CD4-positive, alpha-beta T cell treated with Interleukin-10 for 1 hour (primary cell): ENCODE data around the gene EAPP.
A peak's percentile ranks its signal among the peaks of the same experiment; 100 is the strongest.
"Not testable (repeated sequence)": the region's sequence is repeated elsewhere in the genome, so short reads cannot be mapped to it uniquely, and the experiment has no call there.

Experiments
- DNase-seq: peaks from one replicate; pipeline ENCODE4 v3.0.0-alpha.2; 2020

Gene EAPP, protein sequence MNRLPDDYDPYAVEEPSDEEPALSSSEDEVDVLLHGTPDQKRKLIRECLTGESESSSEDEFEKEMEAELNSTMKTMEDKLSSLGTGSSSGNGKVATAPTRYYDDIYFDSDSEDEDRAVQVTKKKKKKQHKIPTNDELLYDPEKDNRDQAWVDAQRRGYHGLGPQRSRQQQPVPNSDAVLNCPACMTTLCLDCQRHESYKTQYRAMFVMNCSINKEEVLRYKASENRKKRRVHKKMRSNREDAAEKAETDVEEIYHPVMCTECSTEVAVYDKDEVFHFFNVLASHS

DNA sequence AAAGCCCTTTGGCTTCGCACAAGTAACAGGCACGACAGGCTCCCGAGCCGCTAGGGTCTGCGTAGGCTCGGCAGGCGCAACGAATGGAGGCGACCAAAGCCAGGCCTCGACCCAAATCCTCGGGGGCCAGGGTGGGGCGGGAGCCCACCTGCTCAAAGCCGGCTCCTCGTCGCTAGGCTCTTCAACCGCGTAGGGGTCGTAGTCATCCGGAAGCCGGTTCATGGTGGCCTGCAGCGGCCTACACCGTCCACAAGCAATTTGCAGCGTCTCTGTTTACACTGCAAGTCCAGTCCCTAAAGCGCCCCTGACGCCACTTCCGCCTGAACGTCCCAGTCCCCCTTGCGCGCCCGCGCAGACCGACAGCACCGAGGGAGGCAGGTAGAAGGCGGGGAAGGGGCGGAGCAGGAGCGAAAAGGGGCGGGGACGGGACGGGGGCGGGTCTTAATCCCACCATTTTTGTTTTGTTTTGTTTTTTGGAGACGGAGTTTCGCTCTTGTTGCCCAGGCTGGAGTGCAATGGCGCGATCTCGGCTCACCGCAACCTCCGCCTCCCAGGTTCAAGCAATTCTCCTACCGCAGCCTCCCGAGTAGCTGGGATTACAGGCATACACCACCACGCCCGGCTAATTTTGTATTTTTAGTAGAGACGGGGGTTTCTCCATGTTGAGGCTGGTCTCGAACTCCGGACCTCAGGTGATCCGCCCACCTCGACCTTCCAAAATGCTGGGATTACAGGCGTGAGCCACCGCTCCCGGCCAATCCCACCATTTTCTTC, at the start of gene EAPP:
Gene EAPP, minus strand, starts transcription at position 295 of the 774 bp plus-strand sequence. Its CDS starts 73 bp downstream, at position 222.
- peak; percentile 97 for DNase-seq

DNA sequence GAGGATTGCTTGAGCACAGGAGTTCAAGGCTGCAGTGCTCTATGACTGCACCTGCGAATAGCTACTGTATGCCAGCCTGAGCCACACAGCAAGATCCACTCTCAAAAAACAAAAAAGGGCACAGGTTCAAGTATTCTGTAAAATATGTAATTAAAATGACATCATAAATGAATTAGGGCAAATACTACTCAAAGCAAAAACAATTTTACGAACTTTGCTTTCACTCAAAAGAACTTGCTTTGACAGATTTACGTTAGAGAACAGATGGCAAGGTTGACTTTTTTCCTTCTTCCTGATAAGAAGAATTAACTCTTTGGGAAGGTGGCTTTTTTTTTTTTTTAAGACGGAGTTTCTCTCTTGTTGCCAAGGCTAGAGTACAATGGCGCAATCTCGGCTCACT, 44.0 kb upstream of the EAPP start:
- no peak for DNase-seq

DNA sequence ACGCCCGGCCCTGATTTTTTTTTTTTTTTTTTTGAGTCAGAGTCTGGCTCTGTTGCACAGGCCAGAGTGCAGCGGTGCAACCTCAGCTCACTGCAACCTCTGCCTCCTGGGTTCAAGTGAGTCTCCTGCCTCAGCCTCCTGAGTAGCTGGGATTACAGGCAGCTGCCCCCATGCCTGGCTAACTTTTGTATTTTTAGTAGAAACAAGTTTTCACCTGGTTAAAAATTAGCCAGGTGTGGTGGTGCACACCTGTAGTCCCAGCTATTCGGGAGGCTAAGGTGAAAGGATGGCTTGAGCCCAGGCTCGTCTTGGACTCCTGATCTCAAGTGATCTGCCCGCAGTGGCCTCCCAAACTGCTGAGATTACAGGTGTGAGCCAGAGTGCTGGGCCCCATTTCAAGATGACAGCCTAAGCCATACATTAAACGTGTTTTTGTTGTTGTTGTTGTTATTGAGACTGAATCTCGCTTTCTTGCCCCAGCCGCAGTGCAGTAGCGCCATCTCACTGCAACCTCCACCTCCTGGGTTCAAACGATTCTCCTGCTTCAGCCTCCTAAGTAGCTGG, 42.7 kb upstream of the EAPP start:
- DNase-seq = no peak

DNA sequence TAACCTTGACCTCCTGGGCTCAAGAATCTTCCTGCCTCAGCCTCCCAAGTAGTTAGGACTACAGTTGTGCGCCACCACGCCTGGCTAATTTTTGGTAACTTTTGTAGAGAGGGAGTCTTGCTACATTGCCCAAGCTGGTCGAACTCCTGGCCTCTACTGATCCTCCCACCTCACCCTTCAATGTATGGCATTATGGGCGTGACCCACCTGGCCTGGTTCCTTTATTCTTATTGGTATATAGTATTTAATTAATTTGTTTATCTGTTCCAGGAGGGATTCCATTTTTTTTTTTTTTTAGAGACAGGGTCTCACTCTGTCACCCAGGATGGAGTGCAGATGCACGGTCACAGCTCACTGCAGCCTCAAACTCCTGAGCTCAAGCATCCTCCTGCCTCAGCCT, 40.9 kb upstream of the EAPP start:
- no peak for DNase-seq

DNA sequence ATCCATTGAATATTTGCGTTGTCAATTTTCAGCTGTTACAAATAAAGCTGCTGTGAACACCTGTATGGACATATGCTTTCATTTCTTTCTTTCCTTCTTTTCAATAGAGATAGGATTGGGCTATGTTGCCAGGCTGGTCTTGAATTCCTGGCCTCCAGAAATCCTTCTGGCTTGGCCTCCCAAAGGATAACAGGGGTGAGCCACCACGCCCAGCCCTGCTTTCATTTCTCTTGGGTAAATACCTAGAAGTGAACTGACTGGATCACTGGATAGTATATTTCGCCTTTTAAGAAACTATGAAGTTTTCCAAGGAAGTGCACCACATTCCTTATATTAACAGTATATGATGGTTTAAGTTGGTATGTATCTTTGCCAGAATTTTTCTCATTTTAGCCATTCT, 32.3 kb upstream of the EAPP start:
- DNase-seq = no peak

DNA sequence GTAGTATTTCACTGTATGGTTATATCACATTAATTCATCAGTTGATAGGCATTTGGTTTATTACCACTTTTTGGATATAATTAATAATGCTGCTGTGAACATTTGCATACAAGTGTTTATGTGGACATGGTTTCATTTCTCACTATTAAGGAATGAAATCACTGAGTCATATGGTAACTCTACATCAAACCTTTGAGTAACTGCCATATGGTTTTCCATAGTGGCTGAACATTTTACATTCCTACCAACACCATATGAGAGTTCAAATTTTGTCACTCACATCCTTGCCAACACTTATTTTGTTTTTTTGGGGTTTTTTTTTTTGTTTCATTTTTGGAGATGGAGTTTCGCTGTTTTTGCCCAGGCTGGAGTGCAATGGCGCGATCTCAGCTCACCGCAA, 30.2 kb upstream of the EAPP start:
- no peak for DNase-seq

DNA sequence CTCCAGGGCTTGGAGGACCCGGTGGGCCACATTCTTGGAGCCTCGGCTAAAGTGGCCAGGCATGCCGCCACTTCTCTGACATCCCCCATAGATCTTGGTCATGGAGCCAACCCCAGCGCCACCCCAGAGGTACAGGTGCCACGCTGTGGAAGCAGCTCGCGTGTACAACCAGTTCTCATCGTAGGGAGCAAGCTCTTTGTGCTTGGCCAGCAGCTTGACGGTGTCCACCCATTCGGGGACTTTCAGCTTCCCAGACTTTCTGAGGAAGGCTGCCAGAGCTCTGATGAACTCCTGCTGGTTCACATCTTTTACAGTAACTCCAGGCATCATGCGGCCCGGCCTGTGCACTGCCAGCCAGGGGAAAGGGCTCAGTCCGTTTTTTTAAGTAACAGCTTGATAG, 29.3 kb upstream of the EAPP start:
- DNase-seq = no peak

DNA sequence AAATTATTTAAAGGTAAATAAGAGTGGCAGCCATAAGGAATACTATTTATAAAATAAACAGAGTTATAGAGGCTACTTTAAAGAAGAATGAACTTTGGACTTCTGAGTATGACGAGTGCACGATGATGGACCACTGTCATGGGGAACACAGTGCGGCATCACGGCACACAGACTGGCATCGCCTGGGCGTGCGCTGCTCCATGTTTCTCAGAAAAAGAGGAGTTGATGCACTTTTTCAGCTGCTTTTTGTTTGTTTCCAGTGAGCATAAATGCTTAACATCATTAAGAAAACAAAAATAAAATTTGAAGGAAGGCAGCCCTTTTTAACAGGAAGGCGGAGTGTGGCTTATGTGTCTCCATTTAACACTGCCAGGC, 23.3 kb upstream of the EAPP start:
- DNase-seq = no peak

DNA sequence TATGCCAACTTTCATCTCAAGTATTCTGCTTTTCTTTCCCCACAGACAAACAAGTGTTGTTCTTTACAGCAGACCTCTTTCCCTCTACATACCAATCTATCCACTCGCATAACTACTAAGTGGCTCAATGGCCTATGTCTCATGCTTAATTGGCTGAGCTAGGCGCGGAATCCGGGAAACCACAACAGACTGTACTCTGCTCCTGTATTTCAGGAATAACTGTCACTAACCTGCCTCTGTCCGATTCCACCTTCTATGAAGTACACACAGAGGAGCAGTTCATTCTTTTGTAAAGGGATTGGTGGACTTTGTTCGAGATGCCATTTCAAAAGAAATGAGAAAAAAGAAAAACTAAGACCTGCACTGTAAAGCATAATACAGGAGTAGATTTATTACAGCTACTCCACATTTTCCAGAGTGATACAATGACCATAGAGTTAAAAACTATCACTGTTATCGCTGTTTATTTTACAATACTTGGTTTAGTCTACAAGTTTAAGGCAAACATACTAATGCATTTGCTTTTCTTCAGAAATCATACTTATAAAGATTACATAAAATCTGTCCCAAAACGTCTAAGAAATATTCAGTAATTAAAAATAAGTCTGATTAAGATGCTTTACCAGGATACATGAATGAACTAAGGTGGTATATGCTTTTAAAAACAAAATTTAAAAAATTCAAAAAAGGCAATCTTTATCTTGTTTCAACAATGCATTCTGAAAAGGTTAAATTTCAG, 22.7 kb upstream of the EAPP start:
- not testable (repeated sequence) for DNase-seq

DNA sequence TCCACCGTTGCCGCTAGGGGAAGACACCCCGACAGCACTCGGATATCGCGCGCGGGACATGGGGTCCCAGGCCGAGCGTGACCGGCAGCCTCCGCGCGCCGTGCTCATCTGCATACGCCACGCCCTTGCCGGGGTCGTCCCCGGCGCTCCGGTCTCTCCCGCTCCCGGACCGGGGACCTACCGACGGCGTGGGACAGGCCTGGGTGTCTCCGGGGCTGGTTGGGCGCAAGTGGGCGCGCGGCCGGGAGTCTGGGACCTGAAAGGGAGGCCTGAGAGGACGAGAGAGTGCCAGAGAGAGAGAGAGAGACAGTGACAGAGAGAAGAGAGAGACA, 17.0 kb upstream of the EAPP start:
- not testable (repeated sequence) for DNase-seq

DNA sequence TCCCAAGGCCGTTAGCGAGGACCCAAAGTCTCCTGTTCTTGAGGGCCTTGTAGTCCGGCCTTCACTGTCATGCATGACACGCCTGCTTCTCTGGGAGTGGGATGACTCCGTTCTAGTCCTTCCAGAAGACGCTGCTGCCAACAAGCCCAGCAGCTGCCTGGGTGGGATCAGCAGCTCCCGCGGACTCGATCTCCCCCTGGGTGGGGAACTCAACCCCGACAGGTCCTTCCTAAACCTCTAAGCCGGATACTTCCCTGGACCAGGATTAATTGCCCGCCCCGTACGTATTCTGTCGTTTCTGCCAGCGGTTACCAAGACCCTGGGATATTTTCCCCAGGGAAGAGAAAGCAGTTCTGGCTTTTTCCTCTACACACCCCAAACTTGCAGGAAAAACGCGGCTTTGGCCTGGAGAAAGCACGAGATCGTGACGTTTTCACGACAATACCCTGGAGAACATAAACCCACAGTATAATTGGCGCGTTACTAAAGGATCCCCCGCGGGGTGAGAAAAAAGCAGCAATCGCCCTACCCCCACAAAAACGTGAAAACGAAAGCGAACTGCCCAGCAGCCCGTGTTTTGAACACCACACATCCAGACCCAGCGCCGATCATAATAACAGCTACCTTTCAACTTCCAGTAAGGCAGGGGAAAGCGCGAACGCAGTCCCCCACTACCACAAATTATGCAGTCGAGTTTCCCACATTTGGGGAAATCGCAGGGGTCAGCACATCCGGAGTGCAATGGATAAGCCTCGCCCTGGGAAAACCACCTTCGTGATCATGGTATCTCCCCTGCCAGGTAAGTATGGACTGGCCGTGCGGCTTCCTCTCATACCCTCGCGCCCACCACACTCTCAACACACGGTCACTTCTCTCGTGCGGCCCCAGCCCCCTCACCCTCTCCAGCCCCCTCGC, 16.3 kb upstream of the EAPP start:
- not testable (repeated sequence) for DNase-seq

DNA sequence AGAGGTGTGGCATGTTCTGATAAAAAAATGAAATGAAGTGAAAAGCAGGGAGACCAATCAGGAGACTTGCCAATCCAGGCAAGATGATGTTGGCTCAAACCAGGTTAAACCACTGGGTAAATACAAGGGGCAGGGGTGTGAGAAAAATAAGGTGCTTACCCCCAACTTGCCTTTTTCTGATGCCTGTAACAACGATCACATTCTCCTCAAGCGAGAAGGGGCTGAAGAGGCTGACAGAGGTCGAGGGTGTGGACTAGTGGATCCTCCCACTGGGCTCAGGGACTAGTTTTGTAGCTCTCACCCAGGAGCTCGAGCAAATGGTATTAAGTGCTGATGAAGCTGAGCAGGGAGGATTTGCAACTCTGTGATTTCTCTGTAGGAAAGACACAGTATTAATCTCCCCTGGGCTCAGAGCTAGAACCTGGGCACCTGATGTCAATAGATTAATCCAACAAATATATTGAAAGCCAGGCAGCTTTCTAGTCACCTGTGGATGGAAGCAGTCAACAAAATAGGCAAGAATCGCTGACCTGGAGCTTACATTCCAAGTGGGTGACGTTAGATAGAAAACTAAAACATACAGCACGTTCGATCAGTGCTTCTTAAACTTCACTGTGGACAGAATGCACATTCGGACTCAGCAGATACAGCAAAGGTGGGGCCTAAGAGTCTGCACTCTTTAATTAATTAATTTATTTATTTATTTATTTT, 15.2 kb upstream of the EAPP start:
- peak; percentile 33 for DNase-seq

DNA sequence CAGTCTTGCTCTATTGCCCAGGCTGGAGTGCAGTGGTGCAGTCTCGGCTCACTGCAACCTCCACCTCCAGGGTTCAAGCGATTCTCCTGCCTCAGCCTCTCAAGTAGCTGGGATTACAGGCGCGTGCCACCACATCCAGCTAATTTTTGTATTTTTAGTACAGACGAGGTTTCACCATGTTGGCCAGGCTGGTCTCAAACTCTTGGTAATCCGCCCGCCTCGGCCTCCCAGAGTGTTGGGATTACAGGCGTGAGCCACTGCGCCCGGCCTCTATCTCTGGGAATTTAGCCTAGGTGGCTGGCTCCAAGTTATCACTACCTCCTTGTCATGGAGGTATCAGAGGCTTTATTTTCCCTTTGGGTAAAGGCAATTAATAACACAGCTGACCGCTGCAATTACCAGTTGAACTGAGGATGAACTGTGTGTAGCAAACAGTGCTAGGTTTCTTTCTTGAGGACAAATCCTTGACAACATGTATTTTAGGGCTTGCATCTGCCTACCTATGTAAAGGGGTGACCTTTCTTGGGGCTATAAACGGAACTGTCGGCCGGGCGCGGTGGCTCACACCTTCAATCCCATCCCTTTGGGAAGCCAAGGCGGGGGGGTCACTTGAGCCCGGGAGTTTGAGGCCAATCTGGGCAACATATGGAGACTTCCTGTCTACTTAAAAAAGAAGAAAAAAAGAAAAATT, 9.9 kb upstream of the EAPP start:
- not testable (repeated sequence) for DNase-seq

DNA sequence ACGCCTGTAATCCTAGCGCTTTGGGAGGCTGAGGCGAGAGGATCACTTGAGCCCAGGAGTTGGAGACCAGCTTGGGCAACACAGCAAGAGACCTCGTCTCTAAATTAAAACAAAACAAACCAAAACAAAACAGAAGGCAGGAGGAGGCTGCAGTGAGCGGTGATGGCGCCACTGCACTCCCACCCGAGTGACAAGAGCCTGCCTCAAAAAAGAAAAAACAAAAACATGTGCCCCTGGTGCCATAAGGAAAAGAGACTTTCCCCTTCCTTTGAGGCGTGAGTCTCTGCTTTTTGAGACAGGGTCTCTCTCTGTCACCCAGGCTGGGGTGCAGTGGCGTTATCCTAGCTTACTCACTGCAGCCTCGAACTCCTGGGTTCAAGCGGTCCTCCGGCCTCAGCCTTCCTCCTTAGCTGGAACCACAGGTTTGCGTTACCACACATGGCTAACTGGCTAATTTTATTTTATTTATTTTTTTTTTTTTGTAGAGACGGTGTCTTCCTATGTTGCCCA, 9.0 kb upstream of the EAPP start:
- peak; percentile 36 for DNase-seq

DNA sequence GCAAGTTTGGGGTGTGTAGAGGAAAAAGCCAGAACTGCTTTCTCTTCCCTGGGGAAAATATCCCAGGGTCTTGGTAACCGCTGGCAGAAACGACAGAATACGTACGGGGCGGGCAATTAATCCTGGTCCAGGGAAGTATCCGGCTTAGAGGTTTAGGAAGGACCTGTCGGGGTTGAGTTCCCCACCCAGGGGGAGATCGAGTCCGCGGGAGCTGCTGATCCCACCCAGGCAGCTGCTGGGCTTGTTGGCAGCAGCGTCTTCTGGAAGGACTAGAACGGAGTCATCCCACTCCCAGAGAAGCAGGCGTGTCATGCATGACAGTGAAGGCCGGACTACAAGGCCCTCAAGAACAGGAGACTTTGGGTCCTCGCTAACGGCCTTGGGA, 7.6 kb upstream of the EAPP start:
- DNase-seq = not testable (repeated sequence)

DNA sequence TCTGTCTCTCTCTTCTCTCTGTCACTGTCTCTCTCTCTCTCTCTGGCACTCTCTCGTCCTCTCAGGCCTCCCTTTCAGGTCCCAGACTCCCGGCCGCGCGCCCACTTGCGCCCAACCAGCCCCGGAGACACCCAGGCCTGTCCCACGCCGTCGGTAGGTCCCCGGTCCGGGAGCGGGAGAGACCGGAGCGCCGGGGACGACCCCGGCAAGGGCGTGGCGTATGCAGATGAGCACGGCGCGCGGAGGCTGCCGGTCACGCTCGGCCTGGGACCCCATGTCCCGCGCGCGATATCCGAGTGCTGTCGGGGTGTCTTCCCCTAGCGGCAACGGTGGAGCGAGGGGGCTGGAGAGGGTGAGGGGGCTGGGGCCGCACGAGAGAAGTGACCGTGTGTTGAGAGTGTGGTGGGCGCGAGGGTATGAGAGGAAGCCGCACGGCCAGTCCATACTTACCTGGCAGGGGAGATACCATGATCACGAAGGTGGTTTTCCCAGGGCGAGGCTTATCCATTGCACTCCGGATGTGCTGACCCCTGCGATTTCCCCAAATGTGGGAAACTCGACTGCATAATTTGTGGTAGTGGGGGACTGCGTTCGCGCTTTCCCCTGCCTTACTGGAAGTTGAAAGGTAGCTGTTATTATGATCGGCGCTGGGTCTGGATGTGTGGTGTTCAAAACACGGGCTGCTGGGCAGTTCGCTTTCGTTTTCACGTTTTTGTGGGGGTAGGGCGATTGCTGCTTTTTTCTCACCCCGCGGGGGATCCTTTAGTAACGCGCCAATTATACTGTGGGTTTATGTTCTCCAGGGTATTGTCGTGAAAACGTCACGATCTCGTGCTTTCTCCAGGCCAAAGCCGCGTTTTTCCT, 7.0 kb upstream of the EAPP start:
- DNase-seq = not testable (repeated sequence)

DNA sequence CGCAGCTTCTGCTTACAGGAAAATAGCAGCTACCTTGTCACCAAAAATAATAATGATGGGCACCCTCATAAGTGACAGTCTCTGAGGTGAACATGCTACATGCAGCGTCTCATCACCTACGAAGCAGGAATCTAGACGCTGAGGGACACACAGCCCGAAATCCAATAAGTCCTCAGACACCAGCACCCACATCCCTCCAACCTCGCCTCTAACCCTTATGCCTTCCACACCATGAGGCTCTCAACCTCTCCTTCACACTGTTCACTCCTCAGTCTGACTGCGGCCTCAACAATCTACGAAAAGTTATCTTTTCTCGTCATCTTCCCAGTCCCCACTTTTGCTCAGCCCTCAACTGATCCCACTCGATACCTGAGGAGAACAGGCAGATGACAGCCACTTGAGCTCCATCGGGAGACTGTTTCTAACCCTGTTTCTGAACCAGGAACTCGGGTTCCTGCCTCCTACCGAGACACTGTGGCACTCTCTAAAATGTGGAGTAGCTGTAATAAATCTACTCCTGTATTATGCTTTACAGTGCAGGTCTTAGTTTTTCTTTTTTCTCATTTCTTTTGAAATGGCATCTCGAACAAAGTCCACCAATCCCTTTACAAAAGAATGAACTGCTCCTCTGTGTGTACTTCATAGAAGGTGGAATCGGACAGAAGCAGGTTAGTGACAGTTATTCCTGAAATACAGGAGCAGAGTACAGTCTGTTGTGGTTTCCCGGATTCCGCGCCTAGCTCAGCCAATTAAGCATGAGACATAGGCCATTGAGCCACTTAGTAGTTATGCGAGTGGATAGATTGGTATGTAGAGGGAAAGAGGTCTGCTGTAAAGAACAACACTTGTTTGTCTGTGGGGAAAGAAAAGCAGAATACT, 919 bp upstream of the EAPP start:
- not testable (repeated sequence) for DNase-seq

DNA sequence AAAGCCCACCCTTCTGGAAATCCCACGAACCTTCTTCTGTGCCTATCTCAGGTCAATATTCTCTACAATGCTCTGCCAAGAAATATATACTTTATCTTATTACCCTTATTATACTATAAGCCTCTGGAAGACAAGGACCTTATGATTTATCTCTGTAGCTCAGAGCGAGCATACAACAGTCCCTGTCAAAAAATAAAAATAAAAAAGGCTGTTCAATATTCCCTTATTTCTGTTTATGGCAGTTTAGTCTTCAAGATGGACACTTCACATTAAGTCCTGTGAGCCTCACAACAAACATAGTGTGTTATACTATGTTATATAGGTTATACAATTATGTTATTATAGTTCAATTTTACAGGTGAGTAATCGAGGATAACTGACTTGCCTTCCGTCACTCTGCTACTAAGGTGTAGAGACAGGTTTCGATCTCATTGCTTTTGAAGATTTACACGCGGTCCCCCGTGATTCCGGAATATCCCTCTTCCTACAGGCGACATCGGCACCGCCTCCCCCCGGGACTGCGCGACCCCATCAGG, 562 bp downstream of the EAPP start:
- DNase-seq = no peak

DNA sequence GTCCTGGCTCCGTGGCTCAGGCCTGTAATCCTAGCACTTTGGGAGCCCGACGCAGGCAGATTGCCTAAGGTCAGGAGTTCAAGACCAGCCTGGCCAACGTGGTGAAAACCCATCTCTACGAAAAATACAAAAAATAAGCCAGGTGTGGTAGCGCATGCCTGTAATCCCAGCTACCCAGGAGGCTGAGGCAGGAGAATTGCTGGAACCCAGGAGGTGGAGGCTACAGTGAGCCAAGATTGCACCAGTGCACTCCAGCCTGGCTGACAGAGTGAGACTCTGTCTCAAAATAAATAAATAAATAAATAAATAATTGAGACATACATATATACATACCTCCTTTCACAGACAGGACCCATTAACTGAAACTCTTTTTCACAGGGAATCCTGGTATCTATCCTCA, 1.4 kb downstream of the EAPP start:
- not testable (repeated sequence) for DNase-seq
